Neuronal stem cell (in vitro differentiated cells): ENCODE measurements around the gene SYT7.

Experiments
- DNase-seq: peaks from one replicate; pipeline ENCODE4 v3.0.0-alpha.2; 2013; ENCODE audit warnings: low spot score
- H2AFZ ChIP-seq: one replicate; pipeline ENCODE4 v1.6.1; 2013; ENCODE audit warnings: mild to moderate bottlenecking, low read length, inconsistent platforms
- H2AK5ac ChIP-seq: 2 replicates; pipeline ENCODE4 v1.6.1; 2013; ENCODE audit warnings: low read depth, mild to moderate bottlenecking, inconsistent platforms, low read length, moderate library complexity, mixed read lengths
- H2BK120ac ChIP-seq: 2 replicates; pipeline ENCODE4 v1.6.1; 2013; ENCODE audit warnings: low read depth, mild to moderate bottlenecking, inconsistent platforms, low read length, moderate library complexity, mixed read lengths
- H2BK12ac ChIP-seq: one replicate; pipeline ENCODE4 v1.6.1; 2013; ENCODE audit warnings: low read length, inconsistent platforms
- H2BK15ac ChIP-seq: 2 replicates; pipeline ENCODE4 v1.6.1; 2013; ENCODE audit warnings: mild to moderate bottlenecking, low read length, inconsistent platforms, mixed read lengths
- H2BK5ac ChIP-seq: one replicate; pipeline ENCODE4 v1.6.1; 2013; ENCODE audit warnings: inconsistent platforms, mild to moderate bottlenecking, low read length, moderate library complexity
- H3K14ac ChIP-seq: one replicate; pipeline ENCODE4 v1.6.1; 2013; ENCODE audit warnings: low read length, inconsistent platforms
- H3K18ac ChIP-seq: 2 replicates; pipeline ENCODE4 v1.6.1; 2013; ENCODE audit warnings: low read length, inconsistent platforms
- H3K23ac ChIP-seq: 2 replicates; pipeline ENCODE4 v1.6.1; 2013; ENCODE audit warnings: low read depth, mild to moderate bottlenecking, mixed read lengths, low read length, inconsistent platforms; ENCODE audit not compliant: poor library complexity
- H3K27ac ChIP-seq: replicated peaks from 3 replicates; pipeline ENCODE4 v1.5.1; 2013; ENCODE audit warnings: low read length, inconsistent platforms
- H3K27me3 ChIP-seq, 3 experiments: 2 replicates each; pipeline ENCODE4 v1.6.1; 2013; ENCODE audit warnings: low read length in 3 of 3, mild to moderate bottlenecking in 2 of 3, inconsistent platforms in 1 of 3, low read depth in 1 of 3, mixed read lengths in 1 of 3, moderate library complexity in 1 of 3; ENCODE audit not compliant: control insufficient read depth in 3 of 3, insufficient read depth in 3 of 3
- H3K36me3 ChIP-seq, 2 donors: replicated peaks in 1 of 2; 2 replicates each; pipeline ENCODE4 v1.6.1; 2013; ENCODE audit warnings: low read length in 2 of 2; ENCODE audit not compliant: control insufficient read depth in 2 of 2, insufficient read depth in 2 of 2
- H3K4ac ChIP-seq: 2 replicates; pipeline ENCODE4 v1.6.1; 2013; ENCODE audit warnings: inconsistent platforms, mild to moderate bottlenecking, low read length, moderate library complexity
- H3K4me1 ChIP-seq, 2 donors: 1 replicate in 1 of 2; 2 replicates in 1 of 2; pipeline ENCODE4 v1.6.1; 2013; ENCODE audit warnings: low read length in 2 of 2, low read depth in 1 of 2; ENCODE audit not compliant: control insufficient read depth in 2 of 2, insufficient read depth in 1 of 2
- H3K4me2 ChIP-seq: one replicate; pipeline ENCODE4 v1.6.1; 2013; ENCODE audit warnings: mild to moderate bottlenecking, low read length, inconsistent platforms; ENCODE audit not compliant: insufficient read depth, poor library complexity, severe bottlenecking
- H3K4me3 ChIP-seq, 2 donors: 2 replicates each; pipeline ENCODE4 v1.5.1; 2013; ENCODE audit warnings: low read length in 2 of 2, mild to moderate bottlenecking in 2 of 2, inconsistent platforms in 1 of 2, moderate library complexity in 1 of 2
- H3K79me1 ChIP-seq: one replicate; pipeline ENCODE4 v1.6.1; 2013; ENCODE audit warnings: low read depth, mild to moderate bottlenecking, inconsistent platforms, low read length, moderate library complexity
- H3K9ac ChIP-seq: one replicate; pipeline ENCODE4 v1.6.1; 2013; ENCODE audit warnings: mild to moderate bottlenecking, low read depth, low read length, inconsistent platforms; ENCODE audit not compliant: poor library complexity
- H3K9me3 ChIP-seq, 2 donors: replicated peaks in 1 of 2; 2 replicates each; pipeline versions ENCODE3 to v1.6.1; 2013; ENCODE audit warnings: low read length in 2 of 2, mild to moderate bottlenecking in 2 of 2, inconsistent platforms in 1 of 2, low read depth in 1 of 2, mixed read lengths in 1 of 2, moderate library complexity in 1 of 2; ENCODE audit not compliant: control insufficient read depth in 2 of 2, insufficient read depth in 1 of 2
- H4K8ac ChIP-seq: one replicate; pipeline ENCODE4 v1.6.1; 2013; ENCODE audit warnings: low read depth, mild to moderate bottlenecking, inconsistent platforms, low read length, moderate library complexity
- H4K91ac ChIP-seq: one replicate; pipeline ENCODE4 v1.6.1; 2013; ENCODE audit warnings: low read length, low read depth, mild to moderate bottlenecking, inconsistent platforms; ENCODE audit not compliant: poor library complexity
- WGBS, 2 donors: extraction: QIAGEN DNeasy Blood & Tissue Kit; methylation state at CpG; one replicate each; pipeline ENCODE4 v1.1.7; 2013; ENCODE audit warnings: missing lambda C conversion rate in 2 of 2, mixed read lengths in 1 of 2; ENCODE audit not compliant: insufficient read length in 2 of 2, insufficient replicate concordance in 1 of 2; ENCODE audit errors: extremely low coverage in 2 of 2; 5-methylcytosine and 5-hydroxymethylcytosine counted together

Gene SYT7

DNA sequence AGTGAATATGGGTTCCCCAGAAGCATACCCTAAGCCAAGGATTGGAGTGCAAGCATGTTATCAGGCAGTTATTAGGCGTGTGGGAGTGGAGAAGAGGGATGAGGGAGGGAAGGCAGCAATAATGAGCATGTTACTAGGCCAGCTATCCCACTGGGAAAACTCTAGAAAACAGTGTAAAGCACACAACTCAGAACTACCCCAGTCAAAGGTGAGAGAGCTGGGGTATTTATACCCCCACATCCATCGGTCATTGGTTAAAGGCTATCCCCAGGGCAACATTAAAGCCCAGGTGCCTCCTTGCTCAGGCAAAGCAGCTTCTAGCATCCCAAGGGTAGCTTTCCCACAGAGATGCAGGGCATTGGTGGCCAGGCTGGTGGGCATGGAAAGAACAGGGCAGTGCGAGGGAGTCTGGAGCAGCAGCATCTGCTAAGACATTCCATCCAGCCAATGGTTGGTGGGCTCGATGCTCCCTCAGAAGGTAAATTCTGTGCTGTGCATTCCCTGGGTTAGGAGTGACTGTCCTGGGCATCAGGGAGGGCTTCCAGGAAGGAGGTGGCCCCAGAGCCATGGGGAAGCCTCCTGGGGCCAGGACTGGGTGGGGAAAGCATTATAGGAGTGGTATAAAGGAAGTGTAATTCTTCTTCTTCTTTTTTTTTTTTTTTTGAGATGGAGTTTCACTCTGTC lies 93.4 kb downstream of the SYT7 start:
- H3K27ac ChIP-seq = no peak overlapping the region
- no peak for DNase-seq
- H3K23ac ChIP-seq = no peak overlapping the region
- no peaks in the 10 kb centered on the region for H3K9me3 ChIP-seq
- H3K36me3 ChIP-seq = no peaks in the 10 kb centered on the region
- no peak overlapping the region for H2BK15ac ChIP-seq
- no peak overlapping the region for H2AFZ ChIP-seq
- H4K91ac ChIP-seq = no peak overlapping the region
- H2AK5ac ChIP-seq = no peak overlapping the region
- no CpG with 5 or more reads among the region's 4 CpGs for WGBS, 2 donors
- no peaks in the 10 kb centered on the region for H3K27me3 ChIP-seq
- no peak overlapping the region for H3K14ac ChIP-seq
- H3K9ac ChIP-seq = no peak overlapping the region
- no peak overlapping the region for H3K18ac ChIP-seq
- no peaks in the 10 kb centered on the region for H3K79me1 ChIP-seq
- peaks cover 24 to 32% of the 10 kb centered on the region in 2 donors for H3K4me1 ChIP-seq
- H2BK120ac ChIP-seq = no peak overlapping the region
- H2BK12ac ChIP-seq = no peak overlapping the region
- peak overlapping the region in 1 of 2 donors; percentile 55 for H3K4me3 ChIP-seq
- H4K8ac ChIP-seq = no peak overlapping the region
- H2BK5ac ChIP-seq = no peak overlapping the region
- no peak overlapping the region for H3K4ac ChIP-seq
- H3K4me2 ChIP-seq = no peak overlapping the region

- H3K4me2 ChIP-seq = no peak overlapping the region
- H2BK120ac ChIP-seq = no peak overlapping the region
- H3K4me1 ChIP-seq = peaks cover 31 to 39% of the 10 kb centered on the region in 2 donors
- H3K79me1 ChIP-seq = no peaks in the 10 kb centered on the region
- H3K18ac ChIP-seq = no peak overlapping the region
- peak overlapping the region; percentile 39 for H2AK5ac ChIP-seq
- H2BK15ac ChIP-seq = no peak overlapping the region
- H2AFZ ChIP-seq = no peak overlapping the region
- H3K36me3 ChIP-seq = no peaks in the 10 kb centered on the region
- H2BK5ac ChIP-seq = no peak overlapping the region
- no peak overlapping the region for H2BK12ac ChIP-seq
- H3K23ac ChIP-seq = no peak overlapping the region
- no CpG with 5 or more reads among the region's 5 CpGs for WGBS, 2 donors
- no peak overlapping the region for H3K4me3 ChIP-seq
- H3K14ac ChIP-seq = no peak overlapping the region
- H3K27me3 ChIP-seq = no peaks in the 10 kb centered on the region
- H3K9me3 ChIP-seq = no peaks in the 10 kb centered on the region
- H3K4ac ChIP-seq = no peak overlapping the region
- H3K9ac ChIP-seq = no peak overlapping the region
- H3K27ac ChIP-seq = no peak overlapping the region
- no peak overlapping the region for H4K8ac ChIP-seq
- H4K91ac ChIP-seq = no peak overlapping the region
- DNase-seq = no peak
These were observed 94.1 kb downstream of the SYT7 start for GRCh38 chr11:61486779-61487178.

- Histone ChIP-seq H3K9ac (no peak overlapping the region), H3K9me3 (no peaks in the 10 kb centered on the region), H2BK120ac (no peak overlapping the region), H2BK15ac (no peak overlapping the region), H3K4me2 (no peak overlapping the region), H2AFZ (no peak overlapping the region), H3K14ac (peak overlapping the region; percentile 13), H3K27me3 (no peaks in the 10 kb centered on the region), H3K79me1 (no peaks in the 10 kb centered on the region), H2BK5ac (no peak overlapping the region), H3K23ac (no peak overlapping the region), H2AK5ac (no peak overlapping the region), H3K36me3 (no peaks in the 10 kb centered on the region), H3K27ac (no peak overlapping the region), H4K8ac (no peak overlapping the region), H3K4me3 (no peak overlapping the region), H2BK12ac (no peak overlapping the region), H3K4ac (no peak overlapping the region), H3K18ac (peak overlapping the region; percentile 40), H3K4me1 (peaks cover 38 to 43% of the 10 kb centered on the region in 2 donors), H4K91ac (no peak overlapping the region)
- DNase-seq = no peak
- WGBS, 2 donors = no CpG with 5 or more reads among the region's 6 CpGs
These were observed 94.8 kb downstream of the SYT7 start for GRCh38 chr11:61486011-61486620.

DNA sequence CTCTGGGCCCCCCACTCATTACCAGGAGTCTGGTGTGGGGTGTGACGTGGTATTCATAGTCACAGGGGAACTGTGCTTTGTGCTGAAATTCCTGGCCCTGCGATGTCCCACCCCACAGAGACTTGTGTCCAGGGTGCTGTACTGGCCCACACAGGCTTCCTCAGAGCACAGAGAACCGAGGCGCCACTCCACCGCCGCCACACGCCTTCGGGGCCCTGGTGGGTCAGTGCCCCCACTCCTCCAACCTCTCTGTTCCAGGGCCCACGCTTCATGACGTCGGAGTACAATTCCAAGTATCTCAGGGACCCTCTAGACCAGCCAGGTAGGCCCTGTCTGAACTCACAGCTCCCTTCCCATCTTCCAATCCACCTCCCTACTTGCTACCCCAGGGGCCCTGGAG lies 95.8 kb downstream of the SYT7 start:
- Histone ChIP-seq H3K79me1 (no peaks in the 10 kb centered on the region), H2BK12ac (no peak overlapping the region), H3K14ac (no peak overlapping the region), H3K4me1 (peaks cover 39 to 46% of the 10 kb centered on the region in 2 donors), H2AK5ac (peak overlapping the region; percentile 32), H3K27ac (no peak overlapping the region), H3K9ac (no peak overlapping the region), H2AFZ (no peak overlapping the region), H3K4me2 (no peak overlapping the region), H3K9me3 (no peaks in the 10 kb centered on the region), H3K27me3 (no peaks in the 10 kb centered on the region), H4K91ac (no peak overlapping the region), H4K8ac (no peak overlapping the region), H3K4me3 (no peak overlapping the region), H3K36me3 (no peaks in the 10 kb centered on the region), H2BK120ac (no peak overlapping the region), H3K18ac (no peak overlapping the region), H3K4ac (no peak overlapping the region), H2BK15ac (no peak overlapping the region), H2BK5ac (peak overlapping the region; percentile 10), H3K23ac (peak overlapping the region; percentile 1)
- DNase-seq = no peak
- WGBS, 2 donors = no CpG with 5 or more reads among the region's 11 CpGs
